ENCODE data around the gene CDH4.

DNA sequence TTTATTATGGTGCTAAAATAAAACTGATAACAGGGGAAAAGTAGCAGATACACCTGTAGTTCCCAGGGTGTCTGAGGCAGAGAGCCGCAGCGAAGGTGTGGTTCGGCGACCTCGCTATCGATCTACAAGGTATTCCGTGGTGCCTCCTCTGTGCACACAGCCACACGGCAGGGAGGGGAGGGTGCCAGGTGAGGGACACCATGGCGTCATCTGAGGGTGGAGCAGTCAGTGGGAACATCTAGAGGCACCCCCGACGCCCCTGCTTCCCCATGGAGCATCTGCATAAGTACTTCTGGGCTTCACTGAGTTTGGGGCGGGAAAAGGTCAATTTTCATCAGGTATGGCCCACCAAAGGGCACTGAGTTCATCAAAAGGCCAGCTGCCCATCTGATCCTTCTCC is 570.3 kb downstream of the CDH4 start:
- TF ChIP-seq CTCF (IDR thresholded peaks at IDR 0.05; ENCODE audit: extremely low read depth in 1 of 2, insufficient read depth in 1 of 2, low read depth in 1 of 2, low read length in 2 of 2) (no peak), POLR2AphosphoS5 (IDR thresholded peaks at IDR 0.05; ENCODE audit: insufficient read depth, low read depth, low read length) (no peak)

Data from endothelial cell of umbilical vein (primary cell).